Panc1 (cell line): ENCODE data around the gene RDH13. TPM values are rescaled to one million over a fixed set of nuclear protein-coding genes. Genes with fewer than 3 reads are reported as not detected.

Experiments used
- ATAC-seq: fragments of 200-7000 bp; cut with Tn5 transposase; 2 replicates; pipeline ENCODE4 v1.9.1; 2020; ENCODE audit warnings: mild to moderate bottlenecking, moderate library complexity
- BruUV-seq: library from RNA; stranded (reverse); fragments of 400-500 nt; replicated peaks from 2 replicates; lab custom pipeline; 2021; lab: Mats Ljungman, UMichigan
- CTCF ChIA-PET: fragments of 300-600 bp; sonication (Branson Sonifier 250); formaldehyde crosslinking; loops from one replicate; lab custom pipeline; 2022; ENCODE audit warnings: antibody characterized with exemption; lab: Charles Lee
- POLR2A ChIA-PET: fragments of 300-600 bp; sonication (Branson Sonifier 250); formaldehyde crosslinking; loops from one replicate; lab custom pipeline; 2022; ENCODE audit warnings: antibody characterized with exemption; lab: Charles Lee
- DNase-seq: peaks from one replicate; pipeline ENCODE4 v3.0.0-alpha.2; 2010; ENCODE audit warnings: low read depth, low spot score
- H3K27ac ChIP-seq: 2 replicates; pipeline ENCODE4 v1.5.1; 2011; ENCODE audit warnings: mild to moderate bottlenecking, low read length, inconsistent platforms
- H3K27me3 ChIP-seq: fragments of 200-500 bp; sonication (Bioruptor generic); 2 replicates; pipeline ENCODE4 v1.6.0; 2014; ENCODE audit warnings: low read length, inconsistent platforms; ENCODE audit not compliant: control insufficient read depth, insufficient read depth
- H3K36me3 ChIP-seq: fragments of 200-500 bp; sonication (Bioruptor generic); 2 replicates; pipeline ENCODE4 v1.5.1; 2014; ENCODE audit warnings: inconsistent platforms, mild to moderate bottlenecking, low read length, moderate library complexity; ENCODE audit not compliant: control insufficient read depth, insufficient read depth
- H3K4me1 ChIP-seq: 2 replicates; pipeline ENCODE4 v1.5.1; 2011; ENCODE audit warnings: inconsistent platforms, mild to moderate bottlenecking, low read length, moderate library complexity; ENCODE audit not compliant: control insufficient read depth, insufficient read depth
- H3K4me3 ChIP-seq, 2 experiments: 2 replicates each; pipeline ENCODE4 v1.5.1; 2011 to 2012; ENCODE audit warnings: low read depth in 2 of 2, low read length in 2 of 2, mild to moderate bottlenecking in 2 of 2, inconsistent platforms in 1 of 2, moderate library complexity in 1 of 2
- H3K9me3 ChIP-seq: fragments of 200-500 bp; sonication (Bioruptor generic); 2 replicates; pipeline ENCODE4 v1.5.1; 2014; ENCODE audit warnings: low read depth, mild to moderate bottlenecking, inconsistent platforms, low read length, moderate library complexity; ENCODE audit not compliant: control insufficient read depth, insufficient read depth
- POLR2AphosphoS5 ChIP-seq: IDR thresholded peaks from 2 replicates; pipeline ENCODE4 v1.6.1; 2012; ENCODE audit warnings: mild to moderate bottlenecking, low read depth, low read length, moderate library complexity
- REST ChIP-seq, 2 experiments: IDR thresholded peaks; 2 replicates each; pipeline ENCODE4 v1.6.1; 2011 to 2012; ENCODE audit warnings: low read depth in 2 of 2, control low read depth in 1 of 2, low read length in 1 of 2, mild to moderate bottlenecking in 1 of 2, moderate library complexity in 1 of 2; ENCODE audit not compliant: insufficient read depth in 1 of 2
- SIN3A ChIP-seq: IDR thresholded peaks from 2 replicates; pipeline ENCODE4 v1.6.1; 2012; ENCODE audit warnings: low read depth, mild to moderate bottlenecking, low read length, moderate library complexity, borderline replicate concordance; ENCODE audit not compliant: insufficient read depth
- TCF7L2 ChIP-seq: IDR thresholded peaks from 2 replicates; pipeline ENCODE4 v1.6.1; 2011; ENCODE audit warnings: mild to moderate bottlenecking, low read depth, low read length, inconsistent platforms
- in situ Hi-C: cut with HindIII; loops from 2 replicates; pipeline ENCODE4 v1.10.0; 2016; ENCODE audit warnings: low sequenced_read_pairs, low pct_unique_long_range_greater_than_20kb
- intact Hi-C: fragments of 100-400 bp; cut with micrococcal nuclease; formaldehyde crosslinking; loops from one replicate; pipeline ENCODE4 v1.10.0; 2022; ENCODE audit not compliant: unreplicated experiment
- total RNA-seq: library from RNA; stranded (reverse); gene quantifications from one replicate; pipeline ENCODE4 v1.2.1, GENCODE V29; 2021; ENCODE audit not compliant: unreplicated experiment
- TF ChIP-seq, protein P1 (sequence below): fragments of 450-650 bp; IDR thresholded peaks from 2 replicates; pipeline ENCODE4 v1.5.1; 2017; ENCODE audit warnings: mild to moderate bottlenecking

The RDH13 gene
- total RNA-seq, 1 experiment from 2014 or later = 37.8 TPM

- in situ Hi-C loops = no loop called here
- DNase-seq = no peak
- intact Hi-C loops = no loop called here
- TF ChIP-seq POLR2AphosphoS5 (no peak), TCF7L2 (no peak), SIN3A (no peak), REST (IDR thresholded peaks at IDR 0.05; ENCODE audit: insufficient read depth in 1 of 2, low read depth in 2 of 2, low read length in 1 of 2) (no peak)
- TF ChIP-seq, protein P1, sequence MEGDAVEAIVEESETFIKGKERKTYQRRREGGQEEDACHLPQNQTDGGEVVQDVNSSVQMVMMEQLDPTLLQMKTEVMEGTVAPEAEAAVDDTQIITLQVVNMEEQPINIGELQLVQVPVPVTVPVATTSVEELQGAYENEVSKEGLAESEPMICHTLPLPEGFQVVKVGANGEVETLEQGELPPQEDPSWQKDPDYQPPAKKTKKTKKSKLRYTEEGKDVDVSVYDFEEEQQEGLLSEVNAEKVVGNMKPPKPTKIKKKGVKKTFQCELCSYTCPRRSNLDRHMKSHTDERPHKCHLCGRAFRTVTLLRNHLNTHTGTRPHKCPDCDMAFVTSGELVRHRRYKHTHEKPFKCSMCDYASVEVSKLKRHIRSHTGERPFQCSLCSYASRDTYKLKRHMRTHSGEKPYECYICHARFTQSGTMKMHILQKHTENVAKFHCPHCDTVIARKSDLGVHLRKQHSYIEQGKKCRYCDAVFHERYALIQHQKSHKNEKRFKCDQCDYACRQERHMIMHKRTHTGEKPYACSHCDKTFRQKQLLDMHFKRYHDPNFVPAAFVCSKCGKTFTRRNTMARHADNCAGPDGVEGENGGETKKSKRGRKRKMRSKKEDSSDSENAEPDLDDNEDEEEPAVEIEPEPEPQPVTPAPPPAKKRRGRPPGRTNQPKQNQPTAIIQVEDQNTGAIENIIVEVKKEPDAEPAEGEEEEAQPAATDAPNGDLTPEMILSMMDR = no peak
- no peak overlapping the region for H3K27ac ChIP-seq
- no peak for ATAC-seq
- ChIA-PET POLR2A (no interaction called here), CTCF (interaction anchor here (1.1 kb wide), 1 partner anchor 9 kb away, joined by 3 read pairs; no protein-coding TSS in a partner anchor)
- peaks cover 8% of the 10 kb centered on the region for H3K4me1 ChIP-seq
- H3K27me3 ChIP-seq = no peaks in the 10 kb centered on the region
- no peaks in the 10 kb centered on the region for H3K9me3 ChIP-seq
- no peaks in the 10 kb centered on the region for H3K36me3 ChIP-seq
- no TSS peak for BruUV-seq
- no peak overlapping the region for H3K4me3 ChIP-seq
Measured at GRCh38 chr19:55076321-55076720, 13.4 kb upstream of the RDH13 start.

- Histone ChIP-seq H3K36me3 (no peaks in the 10 kb centered on the region), H3K27me3 (no peaks in the 10 kb centered on the region), H3K27ac (no peak within 1 kb of the TSS), H3K4me1 (peaks cover 17% of the 10 kb centered on the region), H3K4me3 (no peak within 1 kb of the TSS), H3K9me3 (no peaks in the 10 kb centered on the region)
- TF ChIP-seq SIN3A = no peak
- TF ChIP-seq POLR2AphosphoS5 = no peak
- intact Hi-C loops (no loop called here), in situ Hi-C loops (no loop called here)
- DNase-seq (no peak), ATAC-seq (no peak)
- CTCF ChIA-PET = interaction anchor here (1.1 kb wide), 1 partner anchor 10 kb away, joined by 3 read pairs; no protein-coding TSS in a partner anchor
- POLR2A ChIA-PET = interaction anchor here (0.6 kb wide), 1 partner anchor 30 kb away, joined by 3 read pairs; no protein-coding TSS in a partner anchor
- BruUV-seq = no TSS peak
Measured at GRCh38 chr19:55075371-55075998, 12.5 kb upstream of the RDH13 start, which contains the start of gene EPS8L1. Gene EPS8L1, plus strand, starts transcription at chr19:55075869. Its CDS starts 576 bp downstream, at chr19:55076445.

GRCh38 chr19:55071913-55072312 lies 9.0 kb upstream of the RDH13 start:
- TF ChIP-seq TCF7L2 = no peak
- TF ChIP-seq, protein P1 = no peak
- no peak for TF ChIP-seq SIN3A
- ATAC-seq (no peak), DNase-seq (no peak)
- intact Hi-C loops = no loop called here
- H3K27me3 ChIP-seq = no peaks in the 10 kb centered on the region
- peaks cover 29% of the 10 kb centered on the region for H3K4me1 ChIP-seq
- H3K4me3 ChIP-seq = no peak overlapping the region
- in situ Hi-C loops = no loop called here
- no peaks in the 10 kb centered on the region for H3K9me3 ChIP-seq
- ChIA-PET CTCF (no interaction called here), POLR2A (no interaction called here)
- no peaks in the 10 kb centered on the region for H3K36me3 ChIP-seq
- H3K27ac ChIP-seq = peak overlapping the region; percentile 18
- BruUV-seq = no TSS peak
